Suprapubic skin (tissue), 4 donors: ENCODE results near the gene CD244. TPM values are rescaled to one million over a fixed set of nuclear protein-coding genes. Genes with fewer than 3 reads are reported as not detected.

Source experiments
- DNase-seq, 2 donors: peaks; one replicate each; pipeline ENCODE4 v3.0.0-alpha.2; 2019; ENCODE audit warnings: low spot score in 2 of 2
- H3K27ac ChIP-seq: fragments of 200-600 bp; sonication (generic); one replicate; pipeline ENCODE4 v1.5.1; 2019
- H3K27me3 ChIP-seq: fragments of 200-600 bp; sonication (generic); one replicate; pipeline ENCODE4 v1.5.1; 2019
- H3K36me3 ChIP-seq: fragments of 200-600 bp; sonication (generic); one replicate; pipeline ENCODE4 v1.5.1; 2019
- H3K4me1 ChIP-seq: fragments of 200-600 bp; sonication (generic); one replicate; pipeline ENCODE4 v1.5.1; 2019
- H3K4me3 ChIP-seq: fragments of 200-600 bp; sonication (generic); one replicate; pipeline ENCODE4 v1.5.1; 2019; ENCODE audit warnings: mild to moderate bottlenecking
- H3K9me3 ChIP-seq: fragments of 200-600 bp; sonication (generic); one replicate; pipeline ENCODE4 v1.5.1; 2019
- EP300 ChIP-seq: sonication (generic); formaldehyde crosslinking; IDR thresholded peaks from one replicate; pipeline ENCODE4 v1.6.1; 2017; ENCODE audit warnings: antibody characterized with exemption
- POLR2A ChIP-seq, 2 donors: fragments of 450-650 bp; IDR thresholded peaks; one replicate each; pipeline ENCODE4 v1.6.1; 2017; ENCODE audit warnings: antibody characterized with exemption in 2 of 2, mild to moderate bottlenecking in 2 of 2, moderate library complexity in 2 of 2
- POLR2AphosphoS5 ChIP-seq, 3 donors: sonication (generic); formaldehyde crosslinking; IDR thresholded peaks; one replicate each; pipeline ENCODE4 v1.6.1; 2017; ENCODE audit warnings: antibody characterized with exemption in 3 of 3
- WGBS: methylation state at CpG from one replicate; pipeline ENCODE4 v1.1.5; 2018; 5-methylcytosine and 5-hydroxymethylcytosine counted together
- total RNA-seq, 4 donors: library from RNA; depleted of rRNA; stranded (reverse); fragments of >200 nt; gene quantifications; one replicate each; pipeline ENCODE4 v1.1.0, GENCODE V29; 2016
- TF ChIP-seq, protein P1 (sequence below), 2 donors: fragments of 200-600 bp in 1 of 2; fragments of 450-650 bp in 1 of 2; sonication (generic) in 1 of 2; IDR thresholded peaks; one replicate each; pipeline ENCODE4 v1.5.1; 2016 to 2019; ENCODE audit warnings: antibody characterized with exemption in 2 of 2, mild to moderate bottlenecking in 1 of 2, moderate library complexity in 1 of 2

CD244 gene
- total RNA-seq, 4 donors from 2014 or later = 0.49 to 0.68 TPM; not detected in 2

DNA sequence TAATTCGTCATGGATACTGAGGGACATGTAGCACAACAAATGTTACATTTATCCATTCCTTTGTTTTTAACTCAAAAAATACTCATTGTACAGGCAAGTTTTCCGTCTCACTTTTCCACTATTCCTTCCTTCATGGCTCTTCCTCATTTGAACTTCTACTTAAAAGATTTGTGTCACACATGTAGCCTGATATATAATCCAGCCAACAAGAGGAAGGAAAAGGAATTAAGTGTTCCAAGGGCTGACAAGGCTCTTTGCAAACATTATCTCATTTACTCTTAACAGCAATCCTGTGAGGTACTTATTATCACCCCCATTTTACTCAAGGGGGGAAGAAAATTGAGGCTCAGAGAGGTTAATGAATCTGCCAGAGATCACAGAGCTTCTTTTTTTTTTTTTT lies 22.9 kb downstream of the CD244 start:
- H3K4me3 ChIP-seq = no peak overlapping the region
- no peak overlapping the region for H3K27ac ChIP-seq
- no peaks in the 10 kb centered on the region for H3K27me3 ChIP-seq
- DNase-seq = no peak
- H3K36me3 ChIP-seq = no peaks in the 10 kb centered on the region
- 76% methylated on average over 2 of the region's 2 CpGs for WGBS
- H3K9me3 ChIP-seq = no peaks in the 10 kb centered on the region
- TF ChIP-seq EP300 (no peak), POLR2AphosphoS5 (IDR thresholded peaks at IDR 0.05) (no peak), POLR2A (IDR thresholded peaks at IDR 0.05) (no peak)
- TF ChIP-seq, protein P1, sequence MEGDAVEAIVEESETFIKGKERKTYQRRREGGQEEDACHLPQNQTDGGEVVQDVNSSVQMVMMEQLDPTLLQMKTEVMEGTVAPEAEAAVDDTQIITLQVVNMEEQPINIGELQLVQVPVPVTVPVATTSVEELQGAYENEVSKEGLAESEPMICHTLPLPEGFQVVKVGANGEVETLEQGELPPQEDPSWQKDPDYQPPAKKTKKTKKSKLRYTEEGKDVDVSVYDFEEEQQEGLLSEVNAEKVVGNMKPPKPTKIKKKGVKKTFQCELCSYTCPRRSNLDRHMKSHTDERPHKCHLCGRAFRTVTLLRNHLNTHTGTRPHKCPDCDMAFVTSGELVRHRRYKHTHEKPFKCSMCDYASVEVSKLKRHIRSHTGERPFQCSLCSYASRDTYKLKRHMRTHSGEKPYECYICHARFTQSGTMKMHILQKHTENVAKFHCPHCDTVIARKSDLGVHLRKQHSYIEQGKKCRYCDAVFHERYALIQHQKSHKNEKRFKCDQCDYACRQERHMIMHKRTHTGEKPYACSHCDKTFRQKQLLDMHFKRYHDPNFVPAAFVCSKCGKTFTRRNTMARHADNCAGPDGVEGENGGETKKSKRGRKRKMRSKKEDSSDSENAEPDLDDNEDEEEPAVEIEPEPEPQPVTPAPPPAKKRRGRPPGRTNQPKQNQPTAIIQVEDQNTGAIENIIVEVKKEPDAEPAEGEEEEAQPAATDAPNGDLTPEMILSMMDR (IDR thresholded peaks at IDR 0.05) = no peak
- peaks cover 2% of the 10 kb centered on the region for H3K4me1 ChIP-seq

DNA sequence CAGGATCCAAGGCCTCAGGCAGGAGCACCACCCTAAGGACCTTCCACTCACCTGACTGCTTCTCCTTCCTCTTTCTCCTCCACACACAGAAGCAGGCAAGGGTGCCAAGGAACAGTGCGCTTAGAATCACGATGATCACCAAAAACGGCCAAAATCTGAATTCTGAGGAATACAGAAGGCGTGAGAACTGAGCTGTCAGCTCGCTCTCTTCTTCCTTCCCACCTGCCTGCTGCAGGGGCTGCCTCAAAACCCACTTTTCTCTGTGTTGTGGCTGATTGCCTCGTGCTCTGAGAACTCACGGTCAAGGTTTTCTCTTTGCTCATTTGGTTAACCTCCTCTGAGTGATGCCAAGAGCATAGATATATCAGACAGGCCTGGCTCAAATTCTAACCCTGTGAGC lies 23.8 kb downstream of the CD244 start:
- DNase-seq = no peak
- no peak overlapping the region for H3K27ac ChIP-seq
- H3K4me1 ChIP-seq = peaks cover 2% of the 10 kb centered on the region
- H3K27me3 ChIP-seq = no peaks in the 10 kb centered on the region
- no peaks in the 10 kb centered on the region for H3K36me3 ChIP-seq
- H3K4me3 ChIP-seq = no peak overlapping the region
- no peak for TF ChIP-seq POLR2A (IDR thresholded peaks at IDR 0.05)
- TF ChIP-seq, protein P1 (IDR thresholded peaks at IDR 0.05) = no peak
- TF ChIP-seq POLR2AphosphoS5 (IDR thresholded peaks at IDR 0.05) = no peak
- no peak for TF ChIP-seq EP300
- 77% methylated on average over 7 of the region's 7 CpGs for WGBS
- no peaks in the 10 kb centered on the region for H3K9me3 ChIP-seq

DNA sequence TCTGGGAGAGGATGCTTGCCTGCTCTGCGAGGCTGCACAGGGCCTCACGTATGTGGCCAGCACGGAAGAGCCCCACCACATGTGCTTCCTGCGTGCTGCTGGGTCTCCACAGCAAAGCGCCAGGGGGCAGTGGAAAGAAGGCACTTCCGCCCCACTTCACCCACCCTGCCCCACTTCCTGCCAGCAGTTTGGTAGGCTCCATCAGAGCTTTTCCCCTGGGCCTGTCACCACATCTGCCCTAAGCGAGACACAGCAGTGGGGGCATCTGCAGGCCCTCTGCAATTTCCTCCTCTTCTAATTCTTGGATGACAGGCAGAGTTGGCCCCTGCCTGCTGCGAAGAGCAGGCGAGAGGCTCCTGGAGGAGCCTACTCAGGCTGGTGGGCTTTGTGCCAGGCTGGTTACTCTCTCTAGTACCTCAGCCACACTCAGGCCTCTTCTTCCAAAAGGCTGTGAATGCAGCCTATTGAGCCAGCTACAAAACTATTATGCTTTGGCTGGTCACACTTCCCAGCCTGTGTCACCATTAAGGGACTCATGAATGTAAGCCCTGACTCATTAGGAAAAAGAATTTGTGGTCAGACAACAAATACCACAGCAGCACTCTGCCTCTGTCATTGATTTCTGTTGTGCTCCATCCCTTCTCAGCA lies 25.0 kb downstream of the CD244 start:
- H3K27ac ChIP-seq = no peak overlapping the region
- 53% methylated on average over 8 of the region's 9 CpGs for WGBS
- DNase-seq = no peak
- TF ChIP-seq, protein P1 (IDR thresholded peaks at IDR 0.05) = no peak
- TF ChIP-seq EP300 (no peak), POLR2AphosphoS5 (IDR thresholded peaks at IDR 0.05) (no peak), POLR2A (IDR thresholded peaks at IDR 0.05) (no peak)
- no peaks in the 10 kb centered on the region for H3K36me3 ChIP-seq
- H3K27me3 ChIP-seq = no peaks in the 10 kb centered on the region
- no peak overlapping the region for H3K4me3 ChIP-seq
- H3K4me1 ChIP-seq = peaks cover 2% of the 10 kb centered on the region
- H3K9me3 ChIP-seq = no peaks in the 10 kb centered on the region

DNA sequence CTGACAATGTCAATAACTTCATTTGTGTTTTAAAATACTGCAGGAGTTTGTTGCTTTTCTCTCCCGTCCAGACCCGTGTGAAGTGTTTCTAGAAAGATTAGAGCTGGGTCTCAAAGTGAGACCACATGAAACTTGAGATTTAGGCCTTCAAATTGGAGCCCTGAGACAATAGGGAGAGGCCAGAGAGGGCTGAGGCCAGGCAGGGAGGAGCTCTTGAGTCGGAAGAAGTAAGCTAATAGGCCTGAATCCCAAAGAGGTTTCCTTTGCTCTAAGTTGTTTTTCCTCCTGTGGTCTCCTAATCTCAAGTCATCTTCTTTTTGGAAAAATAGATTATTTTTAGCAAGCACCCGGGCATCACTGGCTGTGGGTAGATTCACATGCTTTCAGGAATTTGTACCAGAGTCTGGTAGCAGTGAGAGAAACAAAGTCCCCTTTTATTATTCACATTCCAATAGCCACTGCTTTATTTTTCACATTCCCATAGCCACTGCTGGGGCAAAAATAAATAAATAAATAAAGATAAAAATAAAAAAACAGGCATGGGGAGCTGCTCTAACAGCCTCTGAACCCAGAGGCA lies 25.6 kb downstream of the CD244 start:
- DNase-seq = no peak
- no peak overlapping the region for H3K4me3 ChIP-seq
- peaks cover 2% of the 10 kb centered on the region for H3K4me1 ChIP-seq
- 79% methylated on average over 4 of the region's 4 CpGs for WGBS
- H3K27me3 ChIP-seq = no peaks in the 10 kb centered on the region
- no peaks in the 10 kb centered on the region for H3K9me3 ChIP-seq
- TF ChIP-seq EP300 (no peak), POLR2AphosphoS5 (IDR thresholded peaks at IDR 0.05) (no peak), POLR2A (IDR thresholded peaks at IDR 0.05) (no peak)
- TF ChIP-seq, protein P1 (IDR thresholded peaks at IDR 0.05) = no peak
- no peaks in the 10 kb centered on the region for H3K36me3 ChIP-seq
- no peak overlapping the region for H3K27ac ChIP-seq

DNA sequence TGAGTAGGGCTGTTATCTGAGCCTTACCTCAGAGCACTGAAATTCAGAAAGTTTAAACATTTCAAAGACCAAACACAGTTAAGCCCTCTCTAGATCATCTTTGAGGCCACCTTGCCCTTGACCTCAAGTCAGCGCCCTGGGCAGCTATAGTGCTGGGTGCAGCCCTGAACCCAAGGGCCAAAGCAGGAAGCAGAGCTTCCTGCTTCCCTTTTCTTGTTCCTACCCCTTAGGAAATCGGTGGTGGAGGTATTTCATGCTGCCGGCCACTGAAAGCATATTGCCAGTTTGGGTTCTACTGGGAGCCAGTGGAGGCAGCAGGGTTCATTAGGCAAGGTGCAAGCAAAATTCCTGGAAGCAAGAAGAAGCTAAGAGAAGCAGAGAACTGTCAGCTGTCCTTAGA lies 26.1 kb downstream of the CD244 start:
- 68% methylated on average over 3 of the region's 3 CpGs for WGBS
- Histone ChIP-seq H3K27ac (no peak overlapping the region), H3K27me3 (no peaks in the 10 kb centered on the region), H3K9me3 (no peaks in the 10 kb centered on the region), H3K4me3 (no peak overlapping the region), H3K4me1 (peaks cover 2% of the 10 kb centered on the region), H3K36me3 (no peaks in the 10 kb centered on the region)
- no peak for DNase-seq
- TF ChIP-seq EP300 (no peak), POLR2A (IDR thresholded peaks at IDR 0.05) (no peak), POLR2AphosphoS5 (IDR thresholded peaks at IDR 0.05) (no peak)
- TF ChIP-seq, protein P1 (IDR thresholded peaks at IDR 0.05) = no peak
